ENCODE measurements around the gene TUBGCP6. TPM values are rescaled to one million over a fixed set of nuclear protein-coding genes. Genes with fewer than 3 reads are reported as not detected.
A peak's percentile ranks its signal among the peaks of the same experiment; 100 is the strongest.

TUBGCP6 gene
- 48.8 and 54.4 TPM in 2 replicates for total RNA-seq
- long read RNA-seq, partial matches to known transcripts = 5 of 6 reads
- long read RNA-seq, other reads (novel, unspliced or antisense) = 1 of 6 reads

GRCh38 chr22:50244420-50245213, at the start of gene TUBGCP6:
TSS of gene TUBGCP6 (minus strand) at chr22:50245023. CDS start at chr22:50244459, 564 bp downstream.
- peaks cover 4% of the 10 kb centered on the region for H3K36me3 Mint-ChIP-seq (ENCODE audit: low read depth)
- peaks cover 42% of the 10 kb centered on the region for H3K4me1 Mint-ChIP-seq
- H3K27me3 Mint-ChIP-seq (ENCODE audit: low read depth) = peaks cover 2% of the 10 kb centered on the region
- TF ChIP-seq CTCF (conservative IDR thresholded peaks at IDR 0.05) = peak; percentile 48
- H3K9me3 Mint-ChIP-seq = no peaks in the 10 kb centered on the region
- H3K4me3 Mint-ChIP-seq = peak within 1 kb of the TSS; percentile 98
- peak within 1 kb of the TSS; percentile 98 for H3K27ac Mint-ChIP-seq (ENCODE audit: unreplicated experiment)
- peak; percentile 85 for DNase-seq (ENCODE audit: low read depth, low spot score)

- no peak overlapping the region for H3K27ac Mint-ChIP-seq (ENCODE audit: unreplicated experiment)
- H3K36me3 Mint-ChIP-seq (ENCODE audit: low read depth) = no peaks in the 10 kb centered on the region
- no peak overlapping the region for H3K4me3 Mint-ChIP-seq
- H3K27me3 Mint-ChIP-seq (ENCODE audit: low read depth) = no peaks in the 10 kb centered on the region
- peaks cover 19% of the 10 kb centered on the region for H3K4me1 Mint-ChIP-seq
- no peaks in the 10 kb centered on the region for H3K9me3 Mint-ChIP-seq
- no peak for DNase-seq (ENCODE audit: low read depth, low spot score)
- no peak for TF ChIP-seq CTCF (conservative IDR thresholded peaks at IDR 0.05)
Measured at GRCh38 chr22:50294319-50294656, 49.5 kb upstream of the TUBGCP6 start.

- Mint-ChIP-seq H3K4me1 (peaks cover 19% of the 10 kb centered on the region), H3K36me3 (ENCODE audit: low read depth) (no peaks in the 10 kb centered on the region), H3K27ac (ENCODE audit: unreplicated experiment) (no peak overlapping the region), H3K4me3 (no peak overlapping the region), H3K27me3 (ENCODE audit: low read depth) (no peaks in the 10 kb centered on the region), H3K9me3 (no peaks in the 10 kb centered on the region)
- TF ChIP-seq CTCF (conservative IDR thresholded peaks at IDR 0.05) = no peak
- DNase-seq (ENCODE audit: low read depth, low spot score) = no peak
Measured at GRCh38 chr22:50293441-50294318, 48.9 kb upstream of the TUBGCP6 start.

- DNase-seq (ENCODE audit: low read depth, low spot score) = no peak
- H3K4me1 Mint-ChIP-seq = peaks cover 19% of the 10 kb centered on the region
Measured at GRCh38 chr22:50292643-50293440, 48.0 kb upstream of the TUBGCP6 start.

More at GRCh38 chr22:50292643-50293440, 48.0 kb upstream of the TUBGCP6 start:
- Mint-ChIP-seq H3K27me3 (ENCODE audit: low read depth) (no peaks in the 10 kb centered on the region), H3K9me3 (no peaks in the 10 kb centered on the region), H3K4me3 (no peak overlapping the region), H3K27ac (ENCODE audit: unreplicated experiment) (no peak overlapping the region), H3K36me3 (ENCODE audit: low read depth) (no peaks in the 10 kb centered on the region)
- no peak for TF ChIP-seq CTCF (conservative IDR thresholded peaks at IDR 0.05)
